GM18517 (cell line): ENCODE results near the gene CHPF.

ENCODE experiments used
- ATAC-seq: cut with Tn5 transposase; IDR thresholded peaks from one replicate; pipeline ENCODE4 v1.9.1; 2021; ENCODE audit warnings: mild to moderate bottlenecking, moderate library complexity; ENCODE audit not compliant: unreplicated experiment

The CHPF gene

DNA sequence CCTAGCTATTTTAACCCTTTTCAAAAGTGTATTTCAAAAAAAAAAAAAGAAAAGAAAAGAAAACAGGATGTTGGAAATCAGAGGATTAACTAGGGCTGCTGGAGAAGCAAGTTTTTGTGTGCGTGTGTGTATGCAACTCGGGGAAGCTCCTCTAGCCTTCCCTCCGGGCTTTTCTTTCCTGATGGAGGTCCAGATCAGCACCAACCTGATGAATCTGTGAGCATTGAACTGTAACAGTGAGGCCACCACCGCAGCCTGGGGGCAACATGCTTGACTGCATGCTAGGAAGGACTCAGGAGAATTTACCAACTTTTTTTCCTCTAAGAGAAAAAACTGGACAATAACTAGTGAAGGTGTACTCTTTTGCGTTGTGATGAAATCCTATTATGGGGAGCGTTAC is 25.4 kb upstream of the CHPF start:
- ATAC-seq = no peak

DNA sequence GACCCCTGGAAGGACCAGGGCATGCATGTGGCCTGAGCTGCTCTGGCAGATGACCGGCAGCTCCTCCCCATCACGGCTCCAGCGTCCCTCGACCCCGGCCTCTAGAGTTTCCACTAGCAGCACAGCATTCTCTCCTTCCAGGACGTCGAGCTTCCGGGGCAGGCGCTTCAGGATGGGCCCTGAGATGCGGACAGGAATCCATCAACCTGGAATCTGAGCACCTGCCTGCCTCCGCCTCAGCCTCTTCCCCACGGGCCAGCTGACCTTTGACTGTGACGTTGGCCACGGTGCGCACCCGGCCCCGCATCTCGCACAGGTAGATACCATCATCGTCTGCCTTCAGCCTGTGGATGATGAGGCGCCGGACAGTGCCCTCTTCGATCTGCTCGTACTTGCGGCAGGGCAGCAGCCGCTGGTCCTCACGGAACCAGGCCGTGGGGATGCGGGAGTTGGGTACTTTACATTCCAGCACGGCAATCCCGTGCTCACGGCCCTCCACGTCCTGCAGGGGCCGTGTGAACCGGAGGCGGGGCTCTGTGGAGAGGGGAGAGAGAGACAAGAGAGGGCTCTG is 24.3 kb upstream of the CHPF start:
- ATAC-seq = no peak

DNA sequence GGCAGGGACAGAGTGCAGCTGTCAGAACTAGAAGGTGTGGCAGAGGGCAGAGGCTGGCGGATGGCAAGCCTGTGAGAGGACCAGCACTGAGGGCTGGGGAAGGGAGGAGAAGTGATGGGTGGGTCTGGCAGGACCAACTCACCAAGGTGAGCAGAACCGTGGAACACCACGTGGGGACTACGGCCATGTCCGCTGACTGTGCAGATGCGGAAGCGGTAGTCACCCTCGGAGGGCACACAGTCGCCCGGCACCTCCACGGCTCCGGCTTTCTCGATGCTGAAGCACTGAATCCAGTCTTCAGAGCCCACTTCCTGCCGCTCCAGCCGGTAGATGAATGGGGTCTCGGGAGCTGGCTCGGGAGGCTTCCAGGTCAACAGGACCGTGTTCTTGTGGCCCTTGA is 23.5 kb upstream of the CHPF start:
- no peak for ATAC-seq

DNA sequence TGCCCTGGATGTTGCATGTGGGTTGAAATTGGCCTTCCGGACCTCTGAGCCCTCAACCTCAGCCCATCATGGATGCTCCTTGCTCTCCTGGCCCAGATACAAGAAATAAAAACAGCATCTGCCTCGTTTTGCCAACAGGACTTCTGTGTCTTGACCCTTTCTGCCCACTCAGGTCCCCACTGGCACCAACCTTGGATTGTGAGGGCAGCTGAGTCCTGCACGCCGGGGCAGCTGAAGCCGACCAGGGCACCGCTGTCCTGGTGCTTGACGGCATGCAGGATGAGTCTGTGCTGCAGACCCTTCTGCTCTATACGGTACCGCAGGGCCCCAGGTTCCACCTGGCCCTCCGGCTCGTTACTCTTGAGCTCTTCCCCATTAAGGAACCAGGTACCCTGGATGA is 23.0 kb upstream of the CHPF start:
- ATAC-seq = no peak

DNA sequence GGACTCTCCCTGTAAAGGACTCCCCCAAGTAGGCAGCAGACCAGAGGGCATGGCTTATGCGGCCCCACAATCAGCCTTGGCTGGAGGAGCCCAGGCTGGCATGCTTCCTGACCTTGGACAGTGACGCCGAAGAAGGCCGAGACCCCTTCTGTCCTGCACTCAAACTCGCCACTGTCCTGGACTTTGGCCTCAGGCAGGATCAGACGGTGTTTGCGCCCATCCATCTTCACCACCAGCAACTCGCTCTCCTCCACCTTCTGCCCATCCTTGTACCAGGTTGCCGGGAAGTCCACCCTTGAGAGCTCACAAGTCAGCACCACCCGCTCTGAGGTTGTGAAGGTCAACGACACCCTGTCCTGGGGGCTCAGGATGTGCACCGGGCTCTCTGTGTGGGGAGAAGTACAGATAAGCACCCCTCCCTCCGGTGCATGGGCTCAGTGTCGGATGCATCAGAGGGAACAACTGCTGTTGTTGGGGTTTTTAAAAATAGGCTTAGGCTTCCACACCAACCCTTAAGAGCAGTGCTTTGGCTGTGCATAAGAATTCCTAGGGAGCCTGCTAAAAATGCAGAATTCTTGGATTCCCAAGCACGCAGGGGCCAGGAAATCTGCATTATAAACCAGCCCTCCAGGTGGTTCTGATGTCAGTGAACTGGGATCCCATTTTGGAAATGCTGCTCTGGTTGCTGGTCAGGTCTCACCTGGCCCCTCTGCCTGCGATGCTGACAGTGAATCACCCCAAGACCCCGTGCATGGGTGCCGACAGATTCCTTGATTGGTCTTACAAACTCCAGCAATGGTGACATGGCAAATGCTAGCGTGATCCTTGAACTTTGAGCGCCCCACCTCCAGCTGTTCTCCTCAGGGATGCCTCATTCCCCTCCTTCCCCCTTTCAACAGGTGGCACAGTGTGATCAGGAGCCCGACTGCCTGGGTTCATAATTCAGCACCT is 21.8 kb upstream of the CHPF start:
- ATAC-seq = no peak

DNA sequence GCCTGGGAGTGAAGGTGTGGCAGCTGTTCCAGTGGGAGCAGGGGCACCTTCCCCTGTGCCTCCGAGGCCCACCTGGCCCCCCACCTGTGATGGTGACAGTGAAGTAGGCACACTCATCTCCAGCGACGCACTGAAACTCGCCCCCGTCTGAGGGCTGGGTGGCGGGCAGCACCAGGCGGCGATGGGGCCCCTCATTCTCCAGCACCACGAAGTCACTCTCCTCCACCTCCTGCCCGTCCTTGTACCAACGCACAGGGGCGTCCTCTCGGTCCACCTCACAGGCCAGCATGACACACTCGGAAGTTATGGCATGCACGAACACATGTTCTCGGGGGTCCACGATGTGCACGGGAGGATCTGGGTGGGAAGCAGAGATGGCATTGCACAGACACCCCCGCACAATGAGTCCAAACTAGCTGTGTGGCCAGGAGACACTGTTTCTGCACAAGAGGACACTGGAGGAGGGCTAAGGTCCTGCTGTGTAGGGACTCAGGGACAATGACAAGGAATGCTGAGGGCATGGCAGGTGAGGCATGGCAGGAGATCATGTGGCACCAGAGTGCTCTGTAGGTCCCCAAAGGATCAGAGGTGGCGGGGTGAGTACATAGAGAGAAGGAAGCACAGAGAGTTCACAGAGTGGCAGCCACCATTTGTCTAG is 19.8 kb upstream of the CHPF start:
- ATAC-seq = no peak

DNA sequence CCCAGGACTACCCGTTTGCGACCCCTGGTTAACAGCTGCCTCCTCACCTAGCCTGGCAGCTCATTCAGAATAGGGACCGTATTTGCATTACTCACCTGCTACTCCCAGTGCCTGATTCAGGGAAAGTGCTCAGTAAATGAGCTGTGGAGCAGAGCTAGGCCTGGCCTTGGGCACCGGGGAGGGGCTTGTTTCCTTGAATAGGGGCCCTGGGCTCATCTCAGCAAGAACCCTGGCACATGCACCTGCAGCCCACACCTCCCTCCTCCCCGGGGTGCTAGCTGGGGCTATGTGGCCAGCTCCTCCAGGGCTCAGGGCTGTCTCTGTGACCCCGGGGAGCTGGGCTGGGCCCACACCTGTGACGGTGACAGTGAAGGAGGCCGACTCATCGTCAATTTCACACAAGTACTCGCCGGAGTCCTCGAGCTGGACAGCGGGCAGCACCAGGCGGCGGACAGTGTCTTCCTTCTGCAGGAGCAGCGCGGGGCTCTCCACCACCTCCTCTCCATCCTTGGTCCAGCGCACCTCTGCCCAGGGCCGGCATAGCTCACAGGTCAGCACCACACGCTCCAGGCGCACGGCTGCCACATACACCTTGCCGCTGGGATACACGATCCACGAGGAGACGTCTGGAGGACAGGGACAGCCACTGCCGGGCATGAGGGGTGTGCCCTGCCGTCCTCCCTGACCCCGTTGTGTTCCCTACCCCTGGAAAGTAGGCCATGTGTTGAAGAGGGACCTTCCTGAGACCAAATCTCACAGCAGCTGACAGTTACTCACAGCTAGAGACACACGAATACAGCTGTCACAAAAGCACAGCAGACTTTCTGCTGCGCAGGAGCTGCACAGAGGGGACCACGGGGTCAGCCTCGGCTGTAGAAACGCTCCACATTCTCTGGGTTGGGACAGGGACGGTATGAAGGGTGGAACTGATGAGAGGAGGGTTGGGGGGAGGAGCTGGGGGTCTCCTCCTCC is 18.7 kb upstream of the CHPF start:
- ATAC-seq = no peak

DNA sequence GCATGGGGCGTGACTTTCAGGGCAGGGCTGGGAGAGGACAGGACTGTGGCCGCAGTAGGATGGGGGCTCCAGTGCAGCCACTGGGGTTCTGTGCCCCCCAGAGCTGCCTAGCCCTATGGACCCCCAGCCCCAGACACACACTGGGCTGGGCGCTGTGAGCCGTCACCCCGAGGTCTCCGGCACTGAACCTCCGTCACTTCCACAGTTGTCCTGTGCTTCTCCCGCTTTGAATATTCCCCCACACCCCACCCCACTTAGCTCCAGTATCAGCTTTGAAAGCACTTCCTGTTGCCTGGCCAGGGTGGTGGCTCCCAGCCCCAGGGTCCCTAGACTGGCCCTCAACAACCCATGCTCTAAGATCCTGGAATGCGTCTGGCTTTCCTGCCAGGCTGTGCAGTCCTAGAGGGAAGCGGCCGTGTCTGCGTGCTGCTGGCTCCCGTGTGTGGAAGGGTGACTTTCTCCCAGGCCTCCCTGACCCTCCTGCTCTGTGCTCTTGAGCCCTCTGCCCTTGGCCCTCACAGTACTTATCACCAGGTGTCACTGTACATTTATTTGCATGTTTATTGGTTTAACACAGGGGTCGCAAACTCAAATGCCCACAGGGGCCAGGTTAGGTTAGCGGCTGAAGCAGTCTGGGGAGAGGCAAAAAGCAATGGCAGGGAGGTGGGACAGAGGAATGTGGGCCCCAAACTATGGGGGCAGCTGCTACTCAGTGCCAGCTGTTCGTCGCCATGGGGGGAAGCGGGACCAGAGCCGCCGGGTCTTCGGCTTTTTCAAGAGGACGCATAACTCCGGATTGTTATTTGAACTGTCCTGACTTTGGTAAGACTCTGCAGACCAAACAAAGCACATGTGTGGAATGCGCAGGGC is 17.8 kb upstream of the CHPF start:
- no peak for ATAC-seq

DNA sequence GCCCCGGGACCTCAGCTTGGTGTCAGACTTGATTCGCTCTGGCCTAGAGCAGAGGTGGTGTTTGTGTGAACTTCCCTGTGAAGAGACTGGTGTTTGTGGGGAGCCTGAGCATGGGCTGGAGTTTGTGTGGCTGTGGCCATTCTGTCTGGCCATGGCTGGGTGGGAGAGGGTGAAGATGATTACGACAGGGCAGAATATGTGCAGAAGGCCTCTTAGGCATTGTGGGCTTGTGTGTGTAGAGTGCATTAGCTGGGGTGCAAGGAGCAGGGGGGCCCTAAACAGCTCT is 17.2 kb upstream of the CHPF start:
- ATAC-seq = no peak

DNA sequence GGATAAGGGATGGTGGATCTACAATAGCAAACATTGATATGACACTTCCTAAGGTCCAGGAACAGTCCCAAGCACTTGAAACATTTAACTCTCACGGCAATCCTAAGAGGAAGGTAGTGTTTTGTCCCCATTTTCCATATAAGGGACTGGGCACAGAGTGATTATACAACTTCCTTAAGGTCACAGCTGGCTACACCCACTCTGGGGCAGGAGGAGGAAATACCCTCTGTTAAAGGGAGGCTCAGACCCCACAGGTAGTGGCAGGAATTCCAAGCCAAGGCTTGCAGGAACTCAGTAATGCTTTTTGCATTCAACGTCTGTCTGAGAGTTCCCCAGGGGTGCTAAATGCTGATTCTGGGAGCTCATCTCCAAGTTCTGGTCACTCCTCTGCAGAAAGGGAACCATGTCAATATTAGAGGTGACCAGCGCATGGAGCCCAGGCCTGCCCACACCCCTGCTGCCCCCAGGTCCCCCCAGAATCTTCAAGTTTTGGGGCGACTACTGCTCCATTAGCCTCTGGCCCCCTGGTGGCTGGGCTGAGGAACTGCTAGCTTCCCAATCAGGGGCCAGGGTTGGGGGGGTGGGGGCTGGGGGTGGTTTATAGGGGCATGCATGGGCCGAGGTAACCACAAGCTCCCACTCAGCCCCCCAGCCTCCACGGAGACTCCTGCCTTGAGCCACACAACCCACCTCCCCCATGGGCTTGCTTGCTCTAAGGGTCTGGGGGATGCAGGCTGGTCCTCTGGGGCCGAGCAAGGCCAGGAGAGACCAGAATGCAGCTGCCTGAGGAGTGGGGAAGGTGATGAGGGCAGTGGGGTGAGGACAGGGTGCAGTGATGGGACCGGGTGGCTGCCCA is 16.7 kb upstream of the CHPF start:
- no peak for ATAC-seq

DNA sequence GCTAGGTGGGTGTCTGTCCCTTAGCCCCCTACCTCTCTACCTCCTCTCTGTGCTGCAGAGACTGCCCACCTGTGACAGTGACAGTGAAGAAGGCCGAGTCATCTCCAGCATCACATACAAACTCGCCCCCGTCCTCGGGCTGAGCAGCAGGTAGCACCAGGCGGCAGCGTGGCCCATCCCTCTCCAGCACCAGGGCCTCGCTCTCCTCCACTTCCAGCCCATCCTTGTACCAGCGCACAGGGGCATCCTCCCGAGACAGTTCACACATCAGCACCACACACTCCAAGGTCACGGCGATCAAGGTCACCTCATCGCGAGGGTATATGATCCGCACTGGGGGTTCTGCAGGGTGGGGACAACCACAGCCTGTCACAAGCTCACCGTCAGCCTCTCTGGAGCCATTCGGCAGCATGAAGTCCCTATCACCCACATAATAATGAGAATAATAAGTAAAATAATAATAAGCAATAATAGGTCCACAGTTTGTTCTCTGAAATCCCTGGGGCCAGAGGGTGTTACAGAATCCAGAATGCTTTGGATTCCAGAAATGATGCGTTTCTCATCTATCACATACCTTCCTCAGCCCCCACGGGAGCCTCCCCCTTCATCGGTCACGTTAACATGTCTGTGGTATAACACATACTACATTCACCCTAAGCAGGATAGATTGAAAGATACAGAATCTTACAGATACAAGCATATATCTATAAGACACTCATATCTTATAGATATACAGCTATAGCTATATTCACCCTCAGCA is 15.7 kb upstream of the CHPF start:
- ATAC-seq = no peak

DNA sequence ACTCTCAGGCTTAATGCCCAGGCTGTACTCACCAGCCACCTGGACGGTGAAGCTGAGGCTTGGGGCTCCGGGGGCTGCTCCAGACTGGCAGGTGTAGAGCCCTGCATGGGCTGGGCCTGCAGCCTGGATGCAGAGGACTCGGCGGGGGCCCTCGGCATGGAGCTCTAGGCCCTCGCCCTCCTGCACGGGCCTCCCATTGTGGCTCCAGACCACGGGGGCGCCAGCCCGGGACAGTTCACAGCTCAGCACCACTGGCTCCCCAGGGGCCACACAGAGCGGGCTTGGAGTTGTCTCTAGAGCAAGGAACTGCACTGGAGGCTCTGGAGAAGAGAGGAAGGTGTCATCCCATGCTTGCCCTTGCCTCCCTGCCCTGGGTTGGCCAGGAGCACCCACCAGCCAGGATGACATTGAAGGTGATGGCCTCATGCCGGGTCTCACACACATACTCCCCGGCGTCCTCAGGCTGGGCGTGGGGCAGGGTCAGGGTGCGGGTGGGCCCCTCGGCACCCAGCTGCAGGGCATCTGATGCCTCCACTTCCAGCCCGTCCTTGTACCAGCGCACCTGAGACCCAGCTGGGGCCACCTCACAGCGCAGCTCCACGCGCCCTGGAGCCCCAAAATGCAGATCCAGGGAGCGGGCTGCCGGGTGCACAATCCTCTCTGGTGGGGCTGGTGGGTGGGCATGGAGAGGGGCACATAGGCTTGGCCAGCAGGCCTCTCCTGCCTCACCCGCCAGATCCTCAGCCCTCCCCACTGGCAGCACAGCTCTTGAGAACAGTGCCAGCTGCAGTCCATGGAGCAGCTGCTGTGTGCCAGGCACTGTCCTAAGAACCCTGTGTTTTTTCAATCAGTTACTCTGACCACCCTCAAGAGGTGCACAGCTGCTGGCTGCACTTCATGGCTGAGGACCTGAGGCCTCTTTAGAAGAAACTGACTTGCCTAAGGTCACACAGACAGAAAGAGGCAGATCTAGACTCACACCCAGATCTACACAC is 14.5 kb upstream of the CHPF start:
- ATAC-seq = no peak

DNA sequence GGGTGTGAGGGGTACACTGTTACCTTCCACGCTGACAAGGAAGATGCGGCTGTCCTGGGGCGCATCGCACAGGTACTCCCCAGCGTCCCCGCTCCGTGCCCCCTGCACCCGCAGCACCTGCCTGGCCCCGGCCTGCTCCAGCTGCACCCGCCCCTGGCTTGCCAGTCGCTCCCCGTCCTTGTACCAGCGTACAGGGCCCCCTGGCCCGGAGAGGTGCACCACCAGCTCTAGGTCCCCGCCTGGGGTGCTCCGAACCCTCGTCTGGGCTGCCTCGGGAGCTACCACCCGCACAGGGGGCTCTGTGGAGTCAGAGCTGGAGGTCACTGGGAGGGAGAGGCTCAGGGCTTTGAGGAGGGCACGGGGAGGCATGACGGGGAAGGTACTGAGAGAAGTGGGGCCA is 13.7 kb upstream of the CHPF start:
- no peak for ATAC-seq

DNA sequence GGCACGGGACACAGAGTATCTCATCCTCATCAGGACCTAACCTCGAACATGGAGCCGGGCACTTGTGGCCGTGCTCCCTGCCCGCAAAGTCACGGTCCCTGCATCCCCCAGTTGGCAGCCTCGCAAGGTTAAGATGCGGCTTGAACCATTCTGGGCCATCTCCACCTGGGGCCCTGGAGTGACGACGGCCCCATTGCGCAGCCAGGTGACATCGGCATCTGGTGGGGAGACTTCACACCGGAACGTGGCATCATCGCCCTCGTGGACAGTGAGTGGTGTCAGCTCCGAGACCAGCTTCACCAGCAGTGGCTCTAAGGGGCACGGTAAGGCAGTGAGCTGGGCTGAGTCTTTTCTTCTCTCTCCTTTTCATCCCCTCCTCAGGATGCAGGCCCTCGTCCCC is 12.8 kb upstream of the CHPF start:
- ATAC-seq = no peak

DNA sequence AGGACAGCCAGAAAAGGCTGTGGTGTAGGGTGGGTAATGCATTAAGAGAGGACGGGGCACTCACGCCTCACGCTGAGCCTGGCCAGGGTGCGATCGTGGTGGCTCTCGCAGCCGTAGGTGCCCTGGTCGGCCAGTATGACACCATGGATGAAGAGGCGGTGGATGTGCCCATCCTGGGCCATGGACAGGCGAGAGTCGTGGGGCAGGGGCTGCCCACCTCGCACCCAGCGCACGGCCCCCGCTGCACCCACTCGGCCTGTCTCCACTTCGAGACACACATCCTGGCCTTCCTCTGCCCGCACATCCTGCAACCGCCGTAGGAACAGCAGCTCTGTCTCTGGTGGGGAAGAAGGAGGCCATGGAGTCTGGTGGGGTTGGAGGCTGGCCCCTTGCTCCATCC is 12.3 kb upstream of the CHPF start:
- ATAC-seq = no peak

DNA sequence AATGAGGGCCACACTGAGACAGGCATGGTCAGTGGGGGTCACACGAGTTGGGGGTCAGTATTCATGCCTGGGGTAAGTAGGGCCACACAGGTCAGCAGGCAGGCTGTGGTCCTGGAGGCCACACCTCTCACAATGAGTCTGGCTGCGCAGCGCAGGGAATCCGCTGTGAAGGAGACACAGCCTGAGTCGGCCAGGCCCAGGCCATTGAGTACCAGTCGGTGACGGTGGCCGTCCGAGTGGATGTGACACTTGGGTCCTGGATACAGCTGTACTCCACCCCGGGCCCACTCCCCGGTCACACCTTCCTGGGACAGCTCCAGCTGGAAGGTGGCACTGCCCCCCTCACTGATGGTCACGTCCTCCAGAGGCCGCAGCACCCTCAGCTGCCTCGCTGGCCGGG is 10.7 kb upstream of the CHPF start:
- ATAC-seq = no peak

DNA sequence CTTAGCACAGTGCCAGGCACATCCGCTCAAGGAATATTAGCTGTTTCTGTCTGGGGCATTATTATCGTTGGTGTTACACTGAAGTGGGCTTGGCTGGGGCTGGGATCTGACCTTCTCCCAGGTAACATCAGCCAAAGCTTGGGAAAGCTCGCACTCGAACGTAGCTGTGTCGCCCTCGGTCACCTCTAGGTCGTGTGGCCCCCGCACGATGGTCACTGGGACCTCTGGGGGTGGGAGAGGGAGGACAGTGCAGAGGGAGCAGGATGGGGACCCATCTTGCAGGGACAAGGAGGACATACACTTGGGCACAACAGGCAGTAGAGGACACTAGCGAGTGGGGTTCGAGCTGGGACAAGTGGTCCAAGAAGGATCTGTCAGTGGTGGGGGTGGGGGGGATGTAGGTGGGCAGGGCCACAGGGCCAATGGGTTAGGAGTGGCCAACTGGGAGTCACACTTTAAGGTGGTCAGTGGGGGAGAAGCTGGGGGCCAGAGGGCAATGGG is 9.9 kb upstream of the CHPF start:
- no peak for ATAC-seq
